Kidney capillary endothelial cell (primary cell): ENCODE results near the gene DSP.

Experiments
- DNase-seq: peaks from one replicate; pipeline ENCODE4 v3.0.0-alpha.2; 2018; ENCODE audit warnings: low spot score

Gene DSP

DNA sequence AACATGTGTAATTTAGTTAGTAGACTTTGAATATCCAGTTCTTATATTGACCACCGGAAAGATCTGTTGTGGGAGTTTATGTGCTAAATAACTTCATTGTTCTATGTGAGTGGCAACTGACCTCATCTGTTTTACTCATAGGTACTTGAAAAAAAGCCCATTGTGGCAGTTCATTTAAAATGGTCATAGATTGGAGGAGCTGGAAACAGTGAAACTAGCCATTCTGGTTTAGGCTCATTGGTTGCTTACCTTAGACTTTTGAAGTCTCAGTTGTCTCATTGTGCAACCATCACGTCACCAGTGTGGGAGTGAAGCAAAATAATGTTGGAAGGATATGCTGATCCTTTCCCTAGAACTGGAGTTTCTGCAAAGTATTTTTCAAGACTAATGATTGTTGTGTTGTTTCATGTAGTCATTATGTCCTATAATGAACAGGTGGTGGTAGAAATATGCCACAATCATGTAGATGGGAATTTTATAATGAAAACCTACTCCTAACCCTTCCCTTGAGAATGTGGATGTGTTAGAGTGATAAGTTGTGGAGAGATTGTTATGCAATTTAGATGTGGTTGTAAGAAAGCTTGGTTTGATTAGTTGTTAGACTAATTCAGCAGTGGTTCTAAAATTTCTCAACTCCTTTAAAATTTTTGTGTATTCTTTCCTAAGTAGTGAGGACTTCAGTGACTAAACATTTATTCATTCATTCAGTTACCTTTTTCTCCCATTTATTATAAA lies 18.3 kb downstream of the DSP start:
- no peak for DNase-seq

GRCh38 chr6:7561153-7561964 lies 19.9 kb downstream of the DSP start:
- DNase-seq, result no peak

DNA sequence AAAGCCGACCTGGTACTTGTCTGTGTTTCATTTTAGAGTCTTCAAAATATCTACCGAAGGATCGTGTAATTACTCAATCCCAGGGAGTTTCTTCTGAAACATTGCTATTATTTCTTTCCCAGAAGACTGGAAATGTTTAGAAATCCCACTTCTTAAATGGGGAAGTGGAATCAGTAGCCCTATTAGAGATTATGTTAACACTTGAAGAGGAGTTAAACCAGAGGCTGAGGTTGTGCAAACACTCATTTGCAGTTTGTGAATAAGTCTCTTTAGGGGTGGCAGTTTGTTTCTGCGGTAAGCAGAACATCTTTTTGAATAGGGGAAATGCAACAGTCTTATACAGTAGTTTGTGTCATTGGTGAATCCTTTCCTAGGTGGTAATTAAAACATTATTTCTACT lies 21.3 kb downstream of the DSP start:
- DNase-seq, result no peak

GRCh38 chr6:7566107-7566506 lies 24.6 kb downstream of the DSP start:
- no peak for DNase-seq

- DNase-seq, result no peak
Measured at GRCh38 chr6:7566617-7567173, 25.2 kb downstream of the DSP start.

DNA sequence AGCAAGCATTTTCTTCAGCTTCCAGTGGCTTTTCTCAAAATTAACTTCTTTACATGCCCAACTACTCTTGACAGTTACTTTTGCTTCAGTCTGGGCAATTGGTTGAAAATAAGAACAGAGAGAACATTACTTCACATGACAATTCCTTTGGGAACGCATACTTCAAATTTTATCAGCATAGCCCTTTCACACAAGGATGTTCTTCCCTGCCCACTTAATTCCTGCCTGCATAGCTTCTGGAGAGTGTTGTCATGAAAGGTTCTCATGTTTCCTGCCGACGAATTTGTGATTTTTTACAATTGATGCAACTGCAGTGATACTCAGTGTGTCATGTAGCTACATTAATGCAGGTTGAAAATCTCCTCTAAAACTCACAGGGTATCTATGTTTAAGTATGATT lies 26.6 kb downstream of the DSP start:
- DNase-seq, result no peak

GRCh38 chr6:7569082-7569481 lies 27.6 kb downstream of the DSP start:
- DNase-seq, result no peak

- no peak for DNase-seq
Measured at GRCh38 chr6:7572213-7572943, 30.9 kb downstream of the DSP start.

GRCh38 chr6:7574500-7574899 lies 33.0 kb downstream of the DSP start:
- DNase-seq, result no peak

- DNase-seq, result no peak
Measured at GRCh38 chr6:7578516-7578915, 37.0 kb downstream of the DSP start.

- DNase-seq, result no peak
Measured at GRCh38 chr6:7578931-7579330, 37.5 kb downstream of the DSP start.

GRCh38 chr6:7579851-7580250 lies 38.4 kb downstream of the DSP start:
- no peak for DNase-seq

GRCh38 chr6:7580537-7580926 lies 39.1 kb downstream of the DSP start:
- no peak for DNase-seq

GRCh38 chr6:7580927-7581618 lies 39.6 kb downstream of the DSP start:
- DNase-seq, result no peak

GRCh38 chr6:7585287-7585930 lies 43.9 kb downstream of the DSP start:
- DNase-seq, result no peak

DNA sequence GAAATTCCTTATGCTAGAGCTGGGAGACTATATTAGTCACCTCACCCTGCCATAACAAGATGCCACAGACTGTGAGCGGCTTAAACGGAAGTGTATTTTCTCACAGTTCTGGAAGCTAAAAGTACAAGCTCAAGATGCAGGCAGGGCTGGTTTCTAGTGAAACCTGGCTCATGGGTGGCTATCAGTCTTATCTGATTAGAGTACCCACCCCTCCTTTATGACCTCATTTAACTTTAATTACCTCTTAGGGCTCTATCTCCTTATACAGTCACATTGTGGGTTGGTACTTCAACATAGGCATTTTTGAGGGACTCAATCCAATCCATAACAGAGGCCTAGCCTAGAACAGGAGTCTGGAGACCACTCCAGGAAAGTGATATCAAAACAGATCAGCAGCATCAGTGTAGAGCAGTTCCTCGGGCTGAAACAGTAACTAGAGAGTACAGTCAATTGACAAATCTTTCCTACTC lies 46.2 kb downstream of the DSP start:
- no peak for DNase-seq

GRCh38 chr6:7588506-7588905 lies 47.0 kb downstream of the DSP start:
- no peak for DNase-seq

- DNase-seq, result no peak
Measured at GRCh38 chr6:7589221-7589620, 47.8 kb downstream of the DSP start.

GRCh38 chr6:7589949-7590917 lies 48.8 kb downstream of the DSP start, which contains the start of gene SNRNP48:
Gene SNRNP48 (plus strand): TSS chr6:7590198. CDS start chr6:7590258, 60 bp downstream.
- DNase-seq, result peak; percentile 92

- DNase-seq, result peak; percentile 16
Measured at GRCh38 chr6:7590918-7591302, 49.4 kb downstream of the DSP start.
